IMR-90 (cell line): ENCODE data around the gene ANKRD33B.

Source experiments
- CHD1 ChIP-seq: IDR thresholded peaks from 2 replicates; pipeline ENCODE4 v1.6.1; 2012; ENCODE audit warnings: low read depth, low read length, improper control_type of control experiment
- MXI1 ChIP-seq: IDR thresholded peaks from 2 replicates; pipeline ENCODE4 v1.6.1; 2012; ENCODE audit warnings: low read depth, mild to moderate bottlenecking, low read length, moderate library complexity, borderline replicate concordance
- TF ChIP-seq, protein P1 (sequence below): conservative IDR thresholded peaks from 2 replicates; pipeline ENCODE4 v1.5.1; 2012; ENCODE audit warnings: mild to moderate bottlenecking, low read depth, low read length, improper control_type of control experiment

- no peak for TF ChIP-seq CHD1
- TF ChIP-seq, protein P1, sequence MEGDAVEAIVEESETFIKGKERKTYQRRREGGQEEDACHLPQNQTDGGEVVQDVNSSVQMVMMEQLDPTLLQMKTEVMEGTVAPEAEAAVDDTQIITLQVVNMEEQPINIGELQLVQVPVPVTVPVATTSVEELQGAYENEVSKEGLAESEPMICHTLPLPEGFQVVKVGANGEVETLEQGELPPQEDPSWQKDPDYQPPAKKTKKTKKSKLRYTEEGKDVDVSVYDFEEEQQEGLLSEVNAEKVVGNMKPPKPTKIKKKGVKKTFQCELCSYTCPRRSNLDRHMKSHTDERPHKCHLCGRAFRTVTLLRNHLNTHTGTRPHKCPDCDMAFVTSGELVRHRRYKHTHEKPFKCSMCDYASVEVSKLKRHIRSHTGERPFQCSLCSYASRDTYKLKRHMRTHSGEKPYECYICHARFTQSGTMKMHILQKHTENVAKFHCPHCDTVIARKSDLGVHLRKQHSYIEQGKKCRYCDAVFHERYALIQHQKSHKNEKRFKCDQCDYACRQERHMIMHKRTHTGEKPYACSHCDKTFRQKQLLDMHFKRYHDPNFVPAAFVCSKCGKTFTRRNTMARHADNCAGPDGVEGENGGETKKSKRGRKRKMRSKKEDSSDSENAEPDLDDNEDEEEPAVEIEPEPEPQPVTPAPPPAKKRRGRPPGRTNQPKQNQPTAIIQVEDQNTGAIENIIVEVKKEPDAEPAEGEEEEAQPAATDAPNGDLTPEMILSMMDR = peak; percentile 35
- no peak for TF ChIP-seq MXI1
Measured at GRCh38 chr5:10607666-10608073, 43.8 kb downstream of the ANKRD33B start.
